Measurements from ENCODE around the gene CCDC183. TPM values are rescaled to one million over a fixed set of nuclear protein-coding genes. Genes with fewer than 3 reads are reported as not detected.

CCDC183 gene
- total and polyA plus RNA-seq, 10 of the 15 experiments (the other 5 are each of a cell fraction or from before 2014, with no cell fraction given) = 0.04 to 1.2 (median 0.55) TPM; not detected in 5

DNA sequence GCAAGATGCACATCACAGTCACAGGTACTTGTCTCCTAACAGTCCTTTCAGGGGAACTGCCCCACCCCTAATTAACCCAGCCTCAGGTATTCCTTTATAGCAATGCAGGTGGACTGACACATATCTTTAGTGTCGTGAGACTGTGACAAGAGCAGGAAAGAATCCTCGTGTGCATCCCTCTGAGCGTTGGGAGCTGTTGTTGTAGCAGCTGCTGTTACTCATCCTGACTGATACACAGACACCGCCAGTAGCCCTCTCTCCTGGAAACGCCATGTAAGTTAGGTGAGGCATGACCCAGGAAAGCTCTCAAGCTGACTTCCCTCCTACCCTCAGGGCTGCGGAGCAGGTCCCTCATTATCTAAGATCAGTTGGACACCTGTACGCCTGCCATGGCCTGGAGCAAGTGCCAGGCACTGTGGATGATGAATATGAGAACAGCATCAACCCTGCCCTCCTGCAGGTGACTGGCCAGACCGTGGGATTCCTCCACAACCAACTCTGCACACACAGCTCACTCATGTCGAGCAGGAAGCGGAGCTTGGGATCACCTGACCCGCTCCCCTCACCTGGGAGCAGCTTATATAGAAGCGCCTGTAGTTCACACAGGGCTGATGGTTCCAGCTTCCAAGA, 21.6 kb upstream of the CCDC183 start:
- H3K36me3 ChIP-seq (ENCODE audit: control insufficient read depth in 2 of 2, insufficient read depth in 2 of 2, low read length in 1 of 2) = no peaks in the 10 kb centered on the region
- no peak overlapping the region for H3K4me2 ChIP-seq (ENCODE audit: control insufficient read depth, insufficient read depth)
- 48% methylated on average over 12 of the region's 12 CpGs for WGBS (ENCODE audit: insufficient coverage, insufficient replicate concordance, low lambda C conversion rate, missing lambda C conversion rate)
- no peak overlapping the region for H3K27ac ChIP-seq (ENCODE audit: control insufficient read depth, insufficient read depth)
- H3K27me3 ChIP-seq (replicated peaks in 1 of 2; ENCODE audit: control insufficient read depth in 2 of 2, insufficient read depth in 2 of 2, low read length in 1 of 2) = no peaks in the 10 kb centered on the region; a peak in 1 of 4 replicates
- H2AFZ ChIP-seq (ENCODE audit: control insufficient read depth, low read depth, low read length) = no peak overlapping the region
- TF ChIP-seq ESRRA (IDR thresholded peaks at IDR 0.05; ENCODE audit: low read length) (no peak), KAT2A (conservative IDR thresholded peaks at IDR 0.05; ENCODE audit: control insufficient read depth, low read depth, low read length) (no peak), RCOR1 (conservative IDR thresholded peaks at IDR 0.05; ENCODE audit: low read depth, low read length) (no peak), EZH2 (IDR thresholded peaks at IDR 0.05; ENCODE audit: borderline replicate concordance, control insufficient read depth, low read depth, low read length) (no peak), POU2F2 (IDR thresholded peaks at IDR 0.05; ENCODE audit: borderline replicate concordance, low read depth, low read length) (no peak), SUZ12 (IDR thresholded peaks at IDR 0.05; ENCODE audit: unreplicated experiment) (no peak), TCF7 (IDR thresholded peaks at IDR 0.05; ENCODE audit: borderline replicate concordance) (no peak), LARP7 (IDR thresholded peaks at IDR 0.05) (no peak)
- TF ChIP-seq, protein P1, sequence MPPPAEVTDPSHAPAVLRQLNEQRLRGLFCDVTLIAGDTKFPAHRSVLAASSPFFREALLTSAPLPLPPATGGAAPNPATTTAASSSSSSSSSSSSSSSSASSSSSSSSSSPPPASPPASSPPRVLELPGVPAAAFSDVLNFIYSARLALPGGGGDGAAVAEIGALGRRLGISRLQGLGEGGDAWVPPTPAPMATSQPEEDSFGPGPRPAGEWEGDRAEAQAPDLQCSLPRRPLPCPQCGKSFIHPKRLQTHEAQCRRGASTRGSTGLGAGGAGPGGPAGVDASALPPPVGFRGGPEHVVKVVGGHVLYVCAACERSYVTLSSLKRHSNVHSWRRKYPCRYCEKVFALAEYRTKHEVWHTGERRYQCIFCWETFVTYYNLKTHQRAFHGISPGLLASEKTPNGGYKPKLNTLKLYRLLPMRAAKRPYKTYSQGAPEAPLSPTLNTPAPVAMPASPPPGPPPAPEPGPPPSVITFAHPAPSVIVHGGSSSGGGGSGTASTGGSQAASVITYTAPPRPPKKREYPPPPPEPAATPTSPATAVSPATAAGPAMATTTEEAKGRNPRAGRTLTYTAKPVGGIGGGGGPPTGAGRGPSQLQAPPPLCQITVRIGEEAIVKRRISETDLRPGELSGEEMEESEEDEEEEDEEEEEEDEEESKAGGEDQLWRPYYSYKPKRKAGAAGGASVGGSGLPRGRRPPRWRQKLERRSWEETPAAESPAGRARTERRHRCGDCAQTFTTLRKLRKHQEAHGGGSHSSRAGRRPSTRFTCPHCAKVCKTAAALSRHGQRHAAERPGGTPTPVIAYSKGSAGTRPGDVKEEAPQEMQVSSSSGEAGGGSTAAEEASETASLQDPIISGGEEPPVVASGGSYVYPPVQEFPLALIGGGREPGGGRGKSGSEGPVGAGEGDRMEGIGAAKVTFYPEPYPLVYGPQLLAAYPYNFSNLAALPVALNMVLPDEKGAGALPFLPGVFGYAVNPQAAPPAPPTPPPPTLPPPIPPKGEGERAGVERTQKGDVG (CRISPR knock-in tag; IDR thresholded peaks at IDR 0.05) = no peak
- TF ChIP-seq, protein P2, sequence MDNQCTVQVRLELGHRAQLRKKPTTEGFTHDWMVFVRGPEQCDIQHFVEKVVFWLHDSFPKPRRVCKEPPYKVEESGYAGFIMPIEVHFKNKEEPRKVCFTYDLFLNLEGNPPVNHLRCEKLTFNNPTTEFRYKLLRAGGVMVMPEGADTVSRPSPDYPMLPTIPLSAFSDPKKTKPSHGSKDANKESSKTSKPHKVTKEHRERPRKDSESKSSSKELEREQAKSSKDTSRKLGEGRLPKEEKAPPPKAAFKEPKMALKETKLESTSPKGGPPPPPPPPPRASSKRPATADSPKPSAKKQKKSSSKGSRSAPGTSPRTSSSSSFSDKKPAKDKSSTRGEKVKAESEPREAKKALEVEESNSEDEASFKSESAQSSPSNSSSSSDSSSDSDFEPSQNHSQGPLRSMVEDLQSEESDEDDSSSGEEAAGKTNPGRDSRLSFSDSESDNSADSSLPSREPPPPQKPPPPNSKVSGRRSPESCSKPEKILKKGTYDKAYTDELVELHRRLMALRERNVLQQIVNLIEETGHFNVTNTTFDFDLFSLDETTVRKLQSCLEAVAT (IDR thresholded peaks at IDR 0.05) = no peak
- TF ChIP-seq, protein P3, sequence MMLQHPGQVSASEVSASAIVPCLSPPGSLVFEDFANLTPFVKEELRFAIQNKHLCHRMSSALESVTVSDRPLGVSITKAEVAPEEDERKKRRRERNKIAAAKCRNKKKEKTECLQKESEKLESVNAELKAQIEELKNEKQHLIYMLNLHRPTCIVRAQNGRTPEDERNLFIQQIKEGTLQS (IDR thresholded peaks at IDR 0.05; ENCODE audit: borderline replicate concordance, extremely low read depth, low read depth, low read length) = no peak
- ChIA-PET RAD21 (ENCODE audit: unreplicated experiment) (no interaction called here), SMC1A (ENCODE audit: uncharacterized antibody, unreplicated experiment) (no interaction called here), CTCF (interaction anchor here (9.3 kb wide), 1 partner anchor 9 kb away, joined by 163 read pairs; no protein-coding TSS in a partner anchor), POLR2A (no interaction called here)
- intact Hi-C loops (cut with micrococcal nuclease; ENCODE audit: unreplicated experiment) = no loop called here
- no peak for ATAC-seq
- no peaks in the 10 kb centered on the region for H3K4me1 ChIP-seq (ENCODE audit: control insufficient read depth, insufficient read depth, low read length)
- BruUV-seq (replicated peaks) = no TSS peak
- no peak overlapping the region for H3K9ac ChIP-seq (ENCODE audit: control insufficient read depth, insufficient read depth, low read length)
- in situ Hi-C loops (cut with MboI) = no loop called here
- H3K79me2 ChIP-seq (ENCODE audit: control insufficient read depth, insufficient read depth, low read length) = no peaks in the 10 kb centered on the region
- H3K4me3 ChIP-seq = no peak overlapping the region
- no peaks in the 10 kb centered on the region for H4K20me1 ChIP-seq (ENCODE audit: control insufficient read depth, insufficient read depth)
- DNase-seq (ENCODE audit: low read depth, low spot score) = no peak
- FAIRE-seq = no peak
- H3K9me3 ChIP-seq (replicated peaks; ENCODE audit: control insufficient read depth, insufficient read depth, low read length) = peaks cover 6% of the 10 kb centered on the region; the same call in 2 of the 3 replicates
